ENCODE measurements around the gene SRP14. TPM values are rescaled to one million over a fixed set of nuclear protein-coding genes. Genes with fewer than 3 reads are reported as not detected.
"Not testable (repeated sequence)": the region's sequence is repeated elsewhere in the genome, so short reads cannot be mapped to it uniquely, and the experiment has no call there.

The SRP14 gene
- total RNA-seq, 1 donor from 2014 or later, result 144 TPM

GRCh38 chr15:39999538-40000200, 39.3 kb downstream of the SRP14 start:
- DNase-seq (ENCODE audit: low spot score), result no peak

DNA sequence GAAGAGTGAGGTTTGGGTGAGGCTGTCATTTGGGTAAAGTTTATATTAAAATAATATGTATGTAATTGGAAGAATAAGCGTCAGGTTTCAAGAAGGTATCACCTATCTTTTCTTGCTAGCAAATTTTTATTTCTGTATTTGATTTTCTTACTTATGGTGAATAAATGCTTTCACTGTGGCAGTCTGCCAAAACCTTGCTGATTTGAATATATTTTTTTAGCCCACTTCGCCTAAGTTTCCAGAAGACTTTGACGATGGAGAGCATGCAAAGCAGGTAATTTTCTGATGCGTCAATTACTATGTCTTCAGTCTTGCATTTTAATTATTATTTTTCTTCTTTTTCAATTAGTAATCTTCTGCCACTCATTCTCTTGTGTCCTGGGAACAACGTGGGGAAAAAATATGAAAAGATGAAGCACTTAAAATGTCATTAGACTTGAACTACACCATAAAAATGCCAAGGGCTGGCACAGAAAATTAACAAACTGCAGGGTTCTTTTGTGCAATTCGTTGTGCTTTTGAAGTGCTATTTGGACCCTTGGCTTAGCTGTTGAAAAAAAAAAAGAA, 40.4 kb downstream of the SRP14 start:
- Mint-ChIP-seq H3K9me3 (ENCODE audit: low read depth) (no peaks in the 10 kb centered on the region), H3K36me3 (ENCODE audit: low read depth) (peaks cover 30% of the 10 kb centered on the region), H3K4me1 (ENCODE audit: low read depth) (peaks cover 39% of the 10 kb centered on the region), H3K4me3 (ENCODE audit: unreplicated experiment) (no peak overlapping the region), H3K27me3 (ENCODE audit: low read depth) (no peaks in the 10 kb centered on the region), H3K27ac (ENCODE audit: unreplicated experiment) (peak overlapping the region; percentile 45)
- DNase-seq (ENCODE audit: low spot score), result no peak
- no peak for TF ChIP-seq CTCF (IDR thresholded peaks at IDR 0.05)

More at GRCh38 chr15:39999538-40000200, 39.3 kb downstream of the SRP14 start:
- H3K4me3 Mint-ChIP-seq (ENCODE audit: unreplicated experiment), result no peak overlapping the region
- peaks cover 29% of the 10 kb centered on the region for H3K36me3 Mint-ChIP-seq (ENCODE audit: low read depth)
- no peaks in the 10 kb centered on the region for H3K9me3 Mint-ChIP-seq (ENCODE audit: low read depth)
- no peak for TF ChIP-seq CTCF (IDR thresholded peaks at IDR 0.05)
- no peaks in the 10 kb centered on the region for H3K27me3 Mint-ChIP-seq (ENCODE audit: low read depth)
- H3K27ac Mint-ChIP-seq (ENCODE audit: unreplicated experiment), result peak overlapping the region; percentile 12
- peaks cover 39% of the 10 kb centered on the region for H3K4me1 Mint-ChIP-seq (ENCODE audit: low read depth)

GRCh38 chr15:39997639-39998038, 41.3 kb downstream of the SRP14 start:
- no peak for TF ChIP-seq CTCF (IDR thresholded peaks at IDR 0.05)
- no peak for DNase-seq (ENCODE audit: low spot score)
- peak overlapping the region; percentile 80 for H3K27ac Mint-ChIP-seq (ENCODE audit: unreplicated experiment)

GRCh38 chr15:39997031-39997430, 42.0 kb downstream of the SRP14 start:
- TF ChIP-seq CTCF (IDR thresholded peaks at IDR 0.05), result no peak
- Mint-ChIP-seq H3K36me3 (ENCODE audit: low read depth) (peaks cover 33% of the 10 kb centered on the region), H3K27me3 (ENCODE audit: low read depth) (no peaks in the 10 kb centered on the region), H3K27ac (ENCODE audit: unreplicated experiment) (peak overlapping the region; percentile 80), H3K4me1 (ENCODE audit: low read depth) (peaks cover 39% of the 10 kb centered on the region), H3K9me3 (ENCODE audit: low read depth) (no peaks in the 10 kb centered on the region), H3K4me3 (ENCODE audit: unreplicated experiment) (no peak overlapping the region)
- DNase-seq (ENCODE audit: low spot score), result no peak

More at GRCh38 chr15:39997639-39998038, 41.3 kb downstream of the SRP14 start:
- H3K9me3 Mint-ChIP-seq (ENCODE audit: low read depth), result no peaks in the 10 kb centered on the region
- no peak overlapping the region for H3K4me3 Mint-ChIP-seq (ENCODE audit: unreplicated experiment)
- peaks cover 33% of the 10 kb centered on the region for H3K36me3 Mint-ChIP-seq (ENCODE audit: low read depth)
- no peaks in the 10 kb centered on the region for H3K27me3 Mint-ChIP-seq (ENCODE audit: low read depth)
- H3K4me1 Mint-ChIP-seq (ENCODE audit: low read depth), result peaks cover 39% of the 10 kb centered on the region

DNA sequence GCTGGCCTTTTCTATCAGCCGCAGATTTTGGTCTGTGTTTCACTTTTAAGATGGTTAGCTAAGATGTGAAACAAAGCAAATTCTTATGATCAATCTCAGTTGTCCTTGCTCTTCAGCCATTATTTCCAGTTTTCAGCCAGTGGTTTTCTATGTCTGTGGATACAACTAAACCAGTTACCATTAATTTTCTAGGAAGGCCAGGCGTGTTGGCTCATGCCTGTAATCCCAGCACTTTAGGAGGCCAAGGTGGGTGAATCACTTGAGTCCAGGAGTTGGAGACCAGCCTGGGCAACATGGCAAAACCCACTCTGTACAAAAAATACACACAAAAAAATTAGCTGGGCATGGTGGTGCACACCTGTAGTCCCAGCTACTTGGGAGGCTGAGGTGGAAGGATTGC, 42.8 kb downstream of the SRP14 start:
- H3K9me3 Mint-ChIP-seq (ENCODE audit: low read depth); H3K4me3 Mint-ChIP-seq (ENCODE audit: unreplicated experiment); H3K27me3 Mint-ChIP-seq (ENCODE audit: low read depth); DNase-seq (ENCODE audit: low spot score): not testable (repeated sequence)
- H3K36me3 Mint-ChIP-seq (ENCODE audit: low read depth), result peaks cover 37% of the 10 kb centered on the region
- H3K4me1 Mint-ChIP-seq (ENCODE audit: low read depth), result peaks cover 39% of the 10 kb centered on the region
- H3K27ac Mint-ChIP-seq (ENCODE audit: unreplicated experiment), result peak overlapping the region; percentile 34

- H3K9me3 Mint-ChIP-seq (ENCODE audit: low read depth); H3K27ac Mint-ChIP-seq (ENCODE audit: unreplicated experiment); H3K4me3 Mint-ChIP-seq (ENCODE audit: unreplicated experiment); DNase-seq (ENCODE audit: low spot score); H3K27me3 Mint-ChIP-seq (ENCODE audit: low read depth): not testable (repeated sequence)
- peaks cover 21% of the 10 kb centered on the region for H3K4me1 Mint-ChIP-seq (ENCODE audit: low read depth)
- peaks cover 48% of the 10 kb centered on the region for H3K36me3 Mint-ChIP-seq (ENCODE audit: low read depth)
Measured at GRCh38 chr15:39992953-39993352, 46.0 kb downstream of the SRP14 start.
